HepG2 (cell line): ENCODE measurements around the gene CNBD2. TPM values are rescaled to one million over a fixed set of nuclear protein-coding genes. Genes with fewer than 3 reads are reported as not detected.
A peak's percentile ranks its signal among the peaks of the same experiment; 100 is the strongest.

Experiments used
- ARID2 ChIP-seq: sonication (generic); formaldehyde crosslinking; IDR thresholded peaks from 2 replicates; pipeline ENCODE4 v1.8.1; 2022; ENCODE audit warnings: mild to moderate bottlenecking, missing genetic modification reagents, borderline replicate concordance
- ATF2 ChIP-seq: sonication (generic); formaldehyde crosslinking; IDR thresholded peaks from 2 replicates; pipeline ENCODE4 v1.4.0; 2020; ENCODE audit warnings: missing genetic modification reagents
- FLYWCH1 ChIP-seq: sonication (generic); formaldehyde crosslinking; IDR thresholded peaks from 2 replicates; pipeline ENCODE4 v1.8.1; 2023; ENCODE audit warnings: mild to moderate bottlenecking, missing genetic modification reagents
- FOXP4 ChIP-seq: sonication (generic); formaldehyde crosslinking; IDR thresholded peaks from 2 replicates; pipeline ENCODE4 v1.4.0; 2020; ENCODE audit warnings: missing genetic modification reagents
- PBX3 ChIP-seq: sonication (generic); formaldehyde crosslinking; IDR thresholded peaks from 2 replicates; pipeline ENCODE4 v1.8.1; 2023; ENCODE audit warnings: missing genetic modification reagents, inconsistent platforms, borderline replicate concordance
- POLR2AphosphoS5 ChIP-seq: IDR thresholded peaks from 2 replicates; pipeline ENCODE4 v1.6.1; 2012; ENCODE audit warnings: low read depth, low read length
- PRDM15 ChIP-seq: sonication (generic); formaldehyde crosslinking; IDR thresholded peaks from 2 replicates; pipeline ENCODE4 v1.4.0; 2020; ENCODE audit warnings: missing genetic modification reagents
- RFXAP ChIP-seq: sonication (generic); formaldehyde crosslinking; IDR thresholded peaks from 2 replicates; pipeline ENCODE4 v1.4.0; 2020; ENCODE audit warnings: missing genetic modification reagents, borderline replicate concordance
- RNF2 ChIP-seq: fragments of 450-650 bp; conservative IDR thresholded peaks from 2 replicates; pipeline ENCODE4 v1.6.1; 2016; ENCODE audit warnings: low read depth
- RXRA ChIP-seq: sonication (generic); formaldehyde crosslinking; IDR thresholded peaks from 2 replicates; pipeline ENCODE4 v1.5.1; 2020; ENCODE audit warnings: missing genetic modification reagents
- SRY ChIP-seq: sonication (generic); formaldehyde crosslinking; IDR thresholded peaks from 2 replicates; pipeline ENCODE4 v1.8.0; 2022; ENCODE audit warnings: mild to moderate bottlenecking, missing genetic modification reagents
- SUZ12 ChIP-seq: fragments of 150-350 bp; IDR thresholded peaks from 2 replicates; pipeline ENCODE4 v1.6.1; 2014; ENCODE audit warnings: low read depth, low read length
- ZBTB26 ChIP-seq: IDR thresholded peaks from 2 replicates; pipeline ENCODE4 v1.6.1; 2016; ENCODE audit warnings: missing compliant biosample characterization, missing genetic modification reagents, borderline replicate concordance
- ZNF337 ChIP-seq: sonication (generic); formaldehyde crosslinking; IDR thresholded peaks from 2 replicates; pipeline ENCODE4 v1.5.1; 2020; ENCODE audit warnings: missing genetic modification reagents, low read depth, mild to moderate bottlenecking, borderline replicate concordance
- ZNF543 ChIP-seq: sonication (generic); formaldehyde crosslinking; IDR thresholded peaks from 2 replicates; pipeline ENCODE4 v1.4.0; 2020; ENCODE audit warnings: mild to moderate bottlenecking, missing genetic modification reagents
- ZNF737 ChIP-seq: sonication (generic); formaldehyde crosslinking; IDR thresholded peaks from 2 replicates; pipeline ENCODE4 v1.5.0; 2020; ENCODE audit warnings: missing genetic modification reagents, mild to moderate bottlenecking, borderline replicate concordance
- ZSCAN22 ChIP-seq: sonication (generic); formaldehyde crosslinking; IDR thresholded peaks from 2 replicates; pipeline ENCODE4 v1.4.0; 2020; ENCODE audit warnings: mild to moderate bottlenecking, missing genetic modification reagents
- polyA plus RNA-seq, 8 experiments: library from polyadenylated mRNA; depleted of rRNA in 3 of 8; stranded (reverse) in 7 of 8; unstranded in 1 of 8; fragments of >200 nt; fragmentation: Illumina TruSeq in 4 of 8; extraction: Trizol in 4 of 8; gene quantifications; 2 replicates each; pipeline versions ENCODE4 v1.2.1 to v1.2.3, GENCODE V29; 2011 to 2016; ENCODE audit warnings: low read depth in 4 of 8, missing spikeins in 1 of 8, mixed read lengths in 1 of 8; ENCODE audit not compliant: insufficient read depth in 1 of 8
- total RNA-seq, 5 experiments: library from RNA; depleted of rRNA; stranded (reverse); fragments of >200 nt; fragmentation: Illumina TruSeq; extraction: Trizol; gene quantifications; 2 replicates each; pipeline ENCODE4 v1.2.3, GENCODE V29; 2016; ENCODE audit warnings: low read depth in 1 of 5

CNBD2 gene
- total and polyA plus RNA-seq, 2 of the 13 experiments (the other 11 are each of a cell fraction or from before 2014, with no cell fraction given): 12.4 to 22.8 TPM

GRCh38 chr20:36063916-36064657 is 95.7 kb downstream of the CNBD2 start (continued):
- TF ChIP-seq PRDM15 (CRISPR knock-in tag) (no peak), SUZ12 (no peak), ZNF337 (no peak), ATF2 (CRISPR knock-in tag) (0 out of 2 replicates have a peak, but pooled peaks have one; percentile 19), FLYWCH1 (CRISPR knock-in tag) (no peak), FOXP4 (0 out of 2 replicates have a peak, but pooled peaks have one; percentile 10), RXRA (0 out of 2 replicates have a peak, but pooled peaks have one; percentile 11), RNF2 (0 out of 2 replicates have a peak, but pooled peaks have one; percentile 19), PBX3 (CRISPR knock-in tag) (no peak), ZNF543 (CRISPR knock-in tag) (peak; percentile 43; the same call in 1 of the 2 replicates), ZBTB26 (CRISPR knock-in tag) (no peak), POLR2AphosphoS5 (no peak), ZSCAN22 (CRISPR knock-in tag) (no peak), RFXAP (CRISPR knock-in tag) (0 out of 2 replicates have a peak, but pooled peaks have one; percentile 31), ZNF737 (CRISPR knock-in tag) (0 out of 2 replicates have a peak, but pooled peaks have one; percentile 19), SRY (CRISPR knock-in tag) (peak; percentile 98), ARID2 (0 out of 2 replicates have a peak, but pooled peaks have one; percentile 4)
